ENCODE results near the gene ZNF473. TPM values are rescaled to one million over a fixed set of nuclear protein-coding genes. Genes with fewer than 3 reads are reported as not detected.

ZNF473 gene
- total RNA-seq, 2 experiments from 2014 or later, result 8.9 to 9.2 TPM

DNA sequence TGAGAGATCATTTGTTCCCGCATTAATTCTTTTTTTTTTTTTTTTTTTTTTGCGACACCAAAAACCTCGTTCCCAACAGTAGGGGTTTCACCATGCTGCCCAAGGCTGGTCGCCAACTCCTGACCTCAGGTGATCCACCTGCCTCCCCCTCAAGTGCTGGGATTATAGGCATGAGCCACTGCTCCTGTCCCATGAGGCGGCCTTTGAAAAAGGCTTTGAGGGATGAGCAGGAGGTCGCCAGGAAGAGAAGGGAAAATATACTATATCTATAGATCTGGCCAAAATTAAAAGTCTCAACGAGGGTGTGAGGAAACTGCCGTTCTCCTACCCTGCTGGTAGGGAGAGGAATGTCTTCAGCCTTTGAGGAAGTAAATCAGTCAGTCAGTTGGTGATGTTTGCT, 26.2 kb downstream of the ZNF473 start:
- ChIA-PET POLR2A (no interaction called here), CTCF (no interaction called here)
- Mint-ChIP-seq H3K4me3 (no peak overlapping the region), H3K27me3 (peaks cover 5% of the 10 kb centered on the region), H3K4me1 (ENCODE audit: low read depth) (peaks cover 17% of the 10 kb centered on the region), H3K36me3 (ENCODE audit: low read depth) (peaks cover 16% of the 10 kb centered on the region), H3K27ac (no peak overlapping the region), H3K9me3 (peaks cover 2% of the 10 kb centered on the region)
- intact Hi-C loops (cut with micrococcal nuclease), result no loop called here
- DNase-seq, result no peak
- ATAC-seq, result no peak
- TF ChIP-seq, protein P1, sequence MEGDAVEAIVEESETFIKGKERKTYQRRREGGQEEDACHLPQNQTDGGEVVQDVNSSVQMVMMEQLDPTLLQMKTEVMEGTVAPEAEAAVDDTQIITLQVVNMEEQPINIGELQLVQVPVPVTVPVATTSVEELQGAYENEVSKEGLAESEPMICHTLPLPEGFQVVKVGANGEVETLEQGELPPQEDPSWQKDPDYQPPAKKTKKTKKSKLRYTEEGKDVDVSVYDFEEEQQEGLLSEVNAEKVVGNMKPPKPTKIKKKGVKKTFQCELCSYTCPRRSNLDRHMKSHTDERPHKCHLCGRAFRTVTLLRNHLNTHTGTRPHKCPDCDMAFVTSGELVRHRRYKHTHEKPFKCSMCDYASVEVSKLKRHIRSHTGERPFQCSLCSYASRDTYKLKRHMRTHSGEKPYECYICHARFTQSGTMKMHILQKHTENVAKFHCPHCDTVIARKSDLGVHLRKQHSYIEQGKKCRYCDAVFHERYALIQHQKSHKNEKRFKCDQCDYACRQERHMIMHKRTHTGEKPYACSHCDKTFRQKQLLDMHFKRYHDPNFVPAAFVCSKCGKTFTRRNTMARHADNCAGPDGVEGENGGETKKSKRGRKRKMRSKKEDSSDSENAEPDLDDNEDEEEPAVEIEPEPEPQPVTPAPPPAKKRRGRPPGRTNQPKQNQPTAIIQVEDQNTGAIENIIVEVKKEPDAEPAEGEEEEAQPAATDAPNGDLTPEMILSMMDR (IDR thresholded peaks at IDR 0.05), result no peak

DNA sequence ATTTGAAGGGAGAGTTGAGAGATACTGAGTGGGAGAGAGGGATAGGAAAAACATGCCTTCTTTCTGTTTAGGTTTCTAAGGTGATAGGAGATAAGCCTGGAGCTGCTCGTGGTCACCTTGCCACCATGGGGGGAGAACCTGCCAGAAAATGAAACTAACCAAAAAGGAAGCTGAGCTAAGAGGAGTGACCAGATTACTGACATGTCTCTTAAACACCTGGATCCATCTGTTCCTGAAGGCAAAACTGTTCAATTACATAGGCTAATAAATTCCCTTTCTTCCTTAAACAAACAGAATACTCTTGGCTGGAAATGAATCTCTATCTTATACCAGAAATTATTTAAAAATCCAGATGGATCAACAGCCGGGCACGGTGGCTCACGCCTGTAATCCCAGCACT, 27.3 kb downstream of the ZNF473 start:
- no peak overlapping the region for H3K4me3 Mint-ChIP-seq
- TF ChIP-seq, protein P1 (IDR thresholded peaks at IDR 0.05), result no peak

DNA sequence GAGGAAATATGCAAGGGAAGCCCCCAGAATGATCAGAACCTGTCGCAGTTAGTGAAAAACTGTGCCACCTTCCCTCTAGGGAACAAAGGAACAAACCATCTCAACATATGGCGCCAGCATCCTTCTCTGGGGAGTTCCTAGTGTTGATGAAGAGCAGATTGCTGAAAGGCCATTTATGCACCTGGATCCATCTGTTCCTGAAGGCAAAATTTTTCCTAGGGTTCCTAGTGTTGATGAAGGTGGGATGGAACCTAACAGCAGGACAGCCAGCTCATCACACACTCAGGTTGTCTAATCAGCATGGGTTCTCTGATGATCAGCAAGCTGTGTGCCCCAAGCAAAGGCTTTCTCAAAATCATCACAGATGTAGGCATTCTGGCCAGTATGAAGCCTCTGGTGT, 32.6 kb downstream of the ZNF473 start:
- DNase-seq, result no peak
- Mint-ChIP-seq H3K9me3 (peaks cover 21% of the 10 kb centered on the region), H3K4me1 (ENCODE audit: low read depth) (peaks cover 2% of the 10 kb centered on the region), H3K36me3 (ENCODE audit: low read depth) (no peaks in the 10 kb centered on the region), H3K27me3 (no peaks in the 10 kb centered on the region), H3K4me3 (no peak overlapping the region), H3K27ac (no peak overlapping the region)
- CTCF ChIA-PET, result no interaction called here
- no peak for ATAC-seq
- POLR2A ChIA-PET, result interaction anchor here (1.1 kb wide), 1 partner anchor 12 kb away, joined by 4 read pairs; no protein-coding TSS in a partner anchor
- TF ChIP-seq, protein P1 (IDR thresholded peaks at IDR 0.05), result no peak
- intact Hi-C loops (cut with micrococcal nuclease), result no loop called here

More for the DNA sequence above, 27.3 kb downstream of the ZNF473 start:
- POLR2A ChIA-PET, result no interaction called here
- Mint-ChIP-seq H3K9me3 (no peaks in the 10 kb centered on the region), H3K27ac (no peak overlapping the region), H3K4me1 (ENCODE audit: low read depth) (peaks cover 17% of the 10 kb centered on the region), H3K36me3 (ENCODE audit: low read depth) (peaks cover 4% of the 10 kb centered on the region), H3K27me3 (peaks cover 5% of the 10 kb centered on the region)
- no peak for DNase-seq
- CTCF ChIA-PET, result interaction anchor here (0.6 kb wide), 1 partner anchor 83 kb away, joined by 3 read pairs; no protein-coding TSS in a partner anchor
- intact Hi-C loops (cut with micrococcal nuclease), result no loop called here
- ATAC-seq, result no peak

DNA sequence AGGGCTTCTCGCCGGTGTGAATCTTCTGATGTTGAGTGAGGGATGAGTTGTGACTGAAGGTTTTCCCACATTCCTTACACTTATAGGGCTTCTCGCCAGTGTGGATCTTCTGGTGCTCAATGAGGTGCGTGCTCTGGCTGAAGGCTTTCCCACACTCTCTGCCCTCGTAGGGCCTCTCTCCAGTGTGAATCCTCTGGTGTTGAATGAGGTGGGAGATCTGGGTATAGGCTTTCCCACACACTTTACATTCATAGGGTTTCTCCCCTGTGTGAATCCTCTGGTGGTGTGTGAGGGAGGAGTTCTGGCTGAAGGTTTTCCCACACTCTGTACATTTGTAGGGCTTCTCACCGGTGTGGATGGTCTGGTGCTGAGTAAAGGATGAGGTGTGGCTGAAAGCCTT, 33.2 kb downstream of the ZNF473 start:
- H3K36me3 Mint-ChIP-seq (ENCODE audit: low read depth), result no peaks in the 10 kb centered on the region
- TF ChIP-seq, protein P1 (IDR thresholded peaks at IDR 0.05), result no peak
- intact Hi-C loops (cut with micrococcal nuclease), result no loop called here
- DNase-seq (no peak), ATAC-seq (no peak)
- H3K27ac Mint-ChIP-seq, result no peak overlapping the region
- no peak overlapping the region for H3K4me3 Mint-ChIP-seq
- no peaks in the 10 kb centered on the region for H3K27me3 Mint-ChIP-seq
- ChIA-PET POLR2A (no interaction called here), CTCF (no interaction called here)
- peaks cover 21% of the 10 kb centered on the region for H3K9me3 Mint-ChIP-seq
- H3K4me1 Mint-ChIP-seq (ENCODE audit: low read depth), result peaks cover 2% of the 10 kb centered on the region

DNA sequence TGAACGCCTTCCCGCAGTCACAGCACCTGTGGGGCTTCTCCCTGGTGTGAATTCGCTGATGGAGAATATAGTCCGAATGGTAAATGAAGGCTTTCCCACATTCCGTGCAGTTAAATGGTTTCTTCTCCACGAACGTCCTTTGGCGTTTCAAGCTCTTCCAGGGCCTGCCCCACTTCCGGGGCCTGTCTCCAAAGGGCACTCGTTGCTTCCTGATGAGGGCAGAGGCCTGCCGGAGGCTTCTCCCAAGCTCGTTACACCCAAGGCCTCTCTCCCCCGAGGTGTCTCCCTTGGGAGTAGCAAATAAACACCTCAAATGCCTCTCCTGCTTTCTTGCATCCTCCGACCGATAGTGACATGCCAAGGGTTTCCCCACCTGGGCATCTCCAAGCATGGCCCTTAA, 34.3 kb downstream of the ZNF473 start:
- intact Hi-C loops (cut with micrococcal nuclease), result no loop called here
- H3K4me3 Mint-ChIP-seq, result no peak overlapping the region
- CTCF ChIA-PET, result interaction anchor here (0.6 to 1.2 kb wide), 2 partner anchors 12 to 76 kb away, joined by 4 to 5 read pairs; no protein-coding TSS in a partner anchor

More for the DNA sequence above, 34.3 kb downstream of the ZNF473 start:
- ATAC-seq, result no peak
- TF ChIP-seq, protein P1 (IDR thresholded peaks at IDR 0.05), result no peak
- Mint-ChIP-seq H3K27ac (no peak overlapping the region), H3K36me3 (ENCODE audit: low read depth) (no peaks in the 10 kb centered on the region), H3K9me3 (peaks cover 21% of the 10 kb centered on the region), H3K27me3 (no peaks in the 10 kb centered on the region), H3K4me1 (ENCODE audit: low read depth) (peaks cover 2% of the 10 kb centered on the region)
- no peak for DNase-seq
- POLR2A ChIA-PET, result no interaction called here
